HG03520 (cell line): ENCODE results near the gene ONECUT1.
"Not testable (repeated sequence)": the region's sequence is repeated elsewhere in the genome, so short reads cannot be mapped to it uniquely, and the experiment has no call there.

Experiments
- ATAC-seq: cut with Tn5 transposase; IDR thresholded peaks from one replicate; pipeline ENCODE4 v1.9.1; 2021; ENCODE audit warnings: mild to moderate bottlenecking, moderate library complexity; ENCODE audit not compliant: unreplicated experiment

ONECUT1 gene

GRCh38 chr15:52790169-52790708 is at the start of gene ONECUT1:
Gene ONECUT1, minus strand, starts transcription at chr15:52790336. Its CDS starts 452 bp downstream, at chr15:52789884.
- peak; percentile 67 for ATAC-seq

- no peak for ATAC-seq
Observed at GRCh38 chr15:52834379-52834778, 44.2 kb upstream of the ONECUT1 start.

GRCh38 chr15:52824169-52824942 is 34.2 kb upstream of the ONECUT1 start:
- ATAC-seq, result not testable (repeated sequence)

GRCh38 chr15:52822475-52822874 is 32.3 kb upstream of the ONECUT1 start:
- no peak for ATAC-seq

- no peak for ATAC-seq
Observed at GRCh38 chr15:52819253-52819652, 29.1 kb upstream of the ONECUT1 start.

GRCh38 chr15:52815899-52816298 is 25.8 kb upstream of the ONECUT1 start:
- not testable (repeated sequence) for ATAC-seq

- ATAC-seq, result no peak
Observed at GRCh38 chr15:52808996-52809395, 18.9 kb upstream of the ONECUT1 start.

- no peak for ATAC-seq
Observed at GRCh38 chr15:52808441-52808840, 18.3 kb upstream of the ONECUT1 start.

- ATAC-seq, result no peak
Observed at GRCh38 chr15:52806284-52806655, 16.1 kb upstream of the ONECUT1 start.

GRCh38 chr15:52805351-52806283 is 15.5 kb upstream of the ONECUT1 start:
- ATAC-seq, result no peak

- ATAC-seq, result no peak
Observed at GRCh38 chr15:52804526-52805081, 14.5 kb upstream of the ONECUT1 start.

- no peak for ATAC-seq
Observed at GRCh38 chr15:52803467-52804306, 13.6 kb upstream of the ONECUT1 start.

GRCh38 chr15:52803108-52803466 is 13.0 kb upstream of the ONECUT1 start:
- no peak for ATAC-seq

- ATAC-seq, result no peak
Observed at GRCh38 chr15:52802110-52802509, 12.0 kb upstream of the ONECUT1 start.

GRCh38 chr15:52801748-52802085 is 11.6 kb upstream of the ONECUT1 start:
- ATAC-seq, result no peak

- ATAC-seq, result no peak
Observed at GRCh38 chr15:52800828-52801747, 11.0 kb upstream of the ONECUT1 start.

GRCh38 chr15:52799145-52799811 is 9.1 kb upstream of the ONECUT1 start:
- ATAC-seq, result no peak

GRCh38 chr15:52798529-52799101 is 8.5 kb upstream of the ONECUT1 start:
- ATAC-seq, result no peak
